Femur (tissue), 1 donor: ENCODE results near the gene SNX19.
"Not testable (repeated sequence)": the region's sequence is repeated elsewhere in the genome, so short reads cannot be mapped to it uniquely, and the experiment has no call there.

Experiments used
- DNase-seq: peaks from one replicate; pipeline ENCODE4 v3.0.0-alpha.2; 2017

Gene SNX19

GRCh38 chr11:130872513-130872912 lies 43.8 kb downstream of the SNX19 start:
- no peak for DNase-seq

GRCh38 chr11:130872102-130872501 lies 44.2 kb downstream of the SNX19 start:
- no peak for DNase-seq

- no peak for DNase-seq
Observed at GRCh38 chr11:130871616-130872015, 44.7 kb downstream of the SNX19 start.

- no peak for DNase-seq
Observed at GRCh38 chr11:130868721-130869390, 47.4 kb downstream of the SNX19 start.

- no peak for DNase-seq
Observed at GRCh38 chr11:130868086-130868710, 48.1 kb downstream of the SNX19 start.

GRCh38 chr11:130866831-130867230 lies 49.4 kb downstream of the SNX19 start:
- no peak for DNase-seq

- no peak for DNase-seq
Observed at GRCh38 chr11:130865774-130866114, 50.5 kb downstream of the SNX19 start.

- DNase-seq: peak; percentile 38
Observed at GRCh38 chr11:130865091-130865773, 51.0 kb downstream of the SNX19 start.

GRCh38 chr11:130861902-130862860 lies 54.1 kb downstream of the SNX19 start:
- DNase-seq: peak; percentile 94

GRCh38 chr11:130861283-130861682 lies 55.0 kb downstream of the SNX19 start:
- DNase-seq: no peak

- no peak for DNase-seq
Observed at GRCh38 chr11:130859886-130860285, 56.4 kb downstream of the SNX19 start.

GRCh38 chr11:130858215-130858614 lies 58.1 kb downstream of the SNX19 start:
- no peak for DNase-seq

- not testable (repeated sequence) for DNase-seq
Observed at GRCh38 chr11:130855707-130856106, 60.6 kb downstream of the SNX19 start.

GRCh38 chr11:130854483-130854882 lies 61.8 kb downstream of the SNX19 start:
- no peak for DNase-seq

GRCh38 chr11:130852589-130852988 lies 63.7 kb downstream of the SNX19 start:
- DNase-seq: no peak

GRCh38 chr11:130850185-130850944 lies 65.9 kb downstream of the SNX19 start:
- no peak for DNase-seq

GRCh38 chr11:130849215-130849568 lies 67.1 kb downstream of the SNX19 start:
- DNase-seq: no peak

- no peak for DNase-seq
Observed at GRCh38 chr11:130848361-130849214, 67.7 kb downstream of the SNX19 start.

- DNase-seq: no peak
Observed at GRCh38 chr11:130847517-130847916, 68.8 kb downstream of the SNX19 start.

GRCh38 chr11:130846606-130847005 lies 69.7 kb downstream of the SNX19 start:
- DNase-seq: no peak

GRCh38 chr11:130842001-130842400 lies 74.3 kb downstream of the SNX19 start:
- DNase-seq: no peak
